NCI-H82 (cell line): ENCODE data around the gene DDX55.
A peak's percentile ranks its signal among the peaks of the same experiment; 100 is the strongest.

Source experiments
- DNase-seq: peaks from one replicate; lab custom pipeline; 2025; lab: John Stamatoyannopoulos, UW

The DDX55 gene

GRCh38 chr12:123614110-123614509 lies 12.2 kb downstream of the DDX55 start:
- DNase-seq, result no peak

GRCh38 chr12:123614531-123614930 lies 12.6 kb downstream of the DDX55 start:
- DNase-seq, result no peak

DNA sequence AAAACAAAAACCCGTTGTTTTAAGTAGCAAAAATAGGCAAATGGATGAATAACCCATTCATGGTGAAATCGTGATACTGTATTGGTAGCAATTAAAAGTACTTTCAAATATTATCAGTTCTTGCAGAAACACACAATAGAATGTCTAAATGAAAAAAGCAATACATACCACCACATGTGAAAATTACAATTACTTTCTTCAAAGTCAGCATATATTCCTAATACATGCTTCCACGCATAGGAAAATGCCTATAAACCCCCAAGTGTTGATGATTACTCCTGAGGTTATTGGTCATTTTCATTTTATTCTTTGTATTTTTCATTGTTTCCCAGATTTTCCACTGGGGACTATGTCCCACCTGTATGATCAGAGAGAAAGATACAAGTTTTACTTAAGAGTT lies 15.2 kb downstream of the DDX55 start:
- no peak for DNase-seq

- no peak for DNase-seq
Measured at GRCh38 chr12:123617580-123617979, 15.7 kb downstream of the DDX55 start.

DNA sequence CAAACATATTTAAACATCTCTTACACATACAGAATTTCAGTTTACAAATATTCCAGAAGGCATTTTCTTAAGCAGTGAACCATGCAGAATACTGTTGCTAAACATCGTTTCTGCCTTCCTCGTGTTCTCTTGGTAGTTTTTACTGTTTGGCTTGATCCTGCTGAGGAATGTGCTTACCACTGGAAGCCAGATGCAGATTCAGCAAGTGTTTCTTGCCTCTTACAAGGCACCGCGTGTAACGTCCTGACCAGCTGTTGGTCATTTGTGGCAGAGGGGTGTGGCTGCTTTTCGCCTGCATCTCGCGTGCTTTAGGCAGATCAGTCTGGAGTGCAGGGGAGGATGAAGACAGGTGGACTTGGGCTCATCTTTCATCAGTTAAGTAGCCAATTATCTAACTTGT lies 19.2 kb downstream of the DDX55 start:
- peak; percentile 40 for DNase-seq

DNA sequence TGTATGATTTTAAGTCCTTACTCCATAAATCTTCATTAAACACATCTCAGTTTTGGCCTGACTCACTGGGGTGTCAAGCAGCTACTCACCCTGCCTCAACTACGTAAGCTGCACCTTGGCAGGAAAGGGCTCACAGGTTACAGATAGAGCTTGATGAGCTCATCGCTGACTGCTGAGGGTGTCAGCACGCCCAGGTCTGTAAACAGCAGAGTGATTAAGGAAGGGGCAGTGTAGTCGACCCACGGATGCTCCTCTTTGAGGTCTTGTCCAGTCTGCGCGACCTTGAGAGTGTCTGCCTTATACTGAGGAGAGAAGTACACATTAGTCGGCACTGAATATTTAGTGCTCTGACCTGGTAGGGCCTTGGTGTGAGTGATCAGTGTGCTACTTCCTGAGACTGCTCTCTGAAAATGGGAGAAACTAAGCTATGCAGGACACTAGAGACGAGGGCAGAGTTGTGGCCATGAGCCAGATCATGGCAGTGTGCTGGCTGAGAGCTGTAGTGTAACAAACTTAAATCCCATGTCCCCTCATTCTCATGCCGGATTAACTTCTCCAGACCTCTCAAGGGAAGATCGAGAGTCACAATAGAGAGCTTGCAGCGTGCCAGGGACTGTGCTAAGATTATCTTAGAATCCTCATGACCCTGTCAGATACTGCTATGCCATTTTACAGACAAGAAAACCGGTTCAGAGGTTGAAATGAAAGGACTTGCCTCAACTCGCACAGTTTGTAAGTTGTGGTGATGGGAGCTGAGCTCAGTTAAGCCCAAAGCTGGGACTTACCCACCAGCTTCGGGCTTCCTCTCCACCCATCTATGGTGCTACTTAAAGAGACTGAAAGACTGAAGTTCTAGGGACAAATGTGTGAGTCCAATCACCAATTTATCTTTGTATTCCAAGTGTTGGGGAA lies 20.0 kb downstream of the DDX55 start:
- no peak for DNase-seq

DNA sequence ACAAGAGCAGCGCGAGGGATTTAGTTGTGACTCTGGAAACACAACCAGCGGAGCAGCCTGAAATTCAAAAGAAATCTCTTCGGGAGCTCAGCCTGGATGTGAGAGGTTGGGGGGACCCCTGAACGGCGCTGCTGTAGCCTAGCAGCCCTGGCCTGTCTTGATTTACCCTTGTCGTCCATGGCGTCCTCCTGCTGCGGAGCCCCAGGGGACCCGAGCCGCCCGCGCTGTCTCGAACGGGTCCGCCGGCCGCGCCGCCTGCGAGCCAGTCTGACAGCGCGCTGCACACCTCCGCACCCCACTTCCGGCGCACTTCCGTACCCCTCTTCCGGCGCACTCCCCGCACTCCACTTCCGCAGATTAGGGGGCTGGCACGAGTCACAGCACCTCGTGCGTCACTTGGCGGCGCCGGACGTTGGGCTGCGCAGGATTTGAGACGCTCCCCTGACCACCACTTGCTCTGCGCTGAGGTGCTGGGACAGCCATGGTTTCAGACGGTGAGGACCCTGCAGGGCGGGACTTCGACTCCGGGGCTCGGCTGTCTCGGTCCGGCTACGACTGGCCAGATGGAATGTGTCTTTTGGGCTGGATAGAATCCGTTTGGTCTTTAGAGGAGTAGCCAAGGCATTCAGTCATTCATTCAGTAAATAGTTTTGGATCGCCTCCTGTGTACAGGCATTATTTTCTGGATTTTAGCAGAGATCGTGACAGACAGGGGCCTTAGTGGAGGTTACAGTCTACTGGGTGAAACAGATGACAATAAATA lies 31.7 kb downstream of the DDX55 start, which contains the start of the genes EIF2B1 and GTF2H3:
Gene EIF2B1, minus strand, starts transcription at position 308 of the 763 bp plus-strand sequence. Its CDS starts 129 bp downstream, at position 179.
Gene GTF2H3, plus strand, starts transcription at position 451 of the 763 bp plus-strand sequence. Its CDS starts 31 bp downstream, at position 482.
- DNase-seq, result peak; percentile 99

DNA sequence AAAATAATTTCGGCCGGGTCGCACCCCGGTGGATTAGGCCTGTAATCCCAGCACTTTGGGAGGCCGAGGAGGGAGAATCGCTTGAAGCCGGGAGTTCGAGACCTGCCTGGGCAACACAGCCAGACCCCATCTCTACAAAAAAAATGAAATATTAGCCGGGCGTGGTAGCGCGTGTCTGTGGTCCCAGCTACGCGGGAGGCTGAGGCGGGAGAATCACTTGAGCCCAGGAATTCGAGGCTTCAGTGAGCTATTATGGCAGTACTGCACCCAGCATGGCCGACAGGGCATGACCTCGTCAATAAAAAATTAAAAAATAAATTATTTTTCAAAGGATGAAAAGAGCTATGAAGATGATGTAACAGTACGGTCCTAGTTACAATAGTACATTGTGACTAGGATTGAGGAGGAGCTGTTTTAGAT lies 32.3 kb downstream of the DDX55 start:
- DNase-seq, result peak; percentile 47

DNA sequence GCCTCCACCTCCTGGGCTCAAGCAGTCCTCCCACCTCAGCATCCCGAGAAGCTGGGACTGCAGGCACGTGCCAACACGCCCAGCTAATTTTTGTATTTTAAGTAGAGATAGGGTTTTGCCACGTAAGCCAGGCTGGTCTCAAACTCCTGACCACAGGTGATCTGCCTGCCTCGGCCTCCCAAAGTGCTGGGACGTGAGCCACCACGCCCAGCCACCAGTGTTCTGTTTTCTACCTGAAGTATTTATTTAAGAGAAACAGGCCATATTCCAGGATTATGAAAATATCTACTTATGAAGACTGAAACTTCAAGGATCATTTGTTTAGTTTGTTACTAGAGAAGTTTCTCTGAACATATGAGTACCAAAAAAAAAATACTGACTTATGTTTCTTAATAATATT lies 42.0 kb downstream of the DDX55 start:
- DNase-seq, result no peak

DNA sequence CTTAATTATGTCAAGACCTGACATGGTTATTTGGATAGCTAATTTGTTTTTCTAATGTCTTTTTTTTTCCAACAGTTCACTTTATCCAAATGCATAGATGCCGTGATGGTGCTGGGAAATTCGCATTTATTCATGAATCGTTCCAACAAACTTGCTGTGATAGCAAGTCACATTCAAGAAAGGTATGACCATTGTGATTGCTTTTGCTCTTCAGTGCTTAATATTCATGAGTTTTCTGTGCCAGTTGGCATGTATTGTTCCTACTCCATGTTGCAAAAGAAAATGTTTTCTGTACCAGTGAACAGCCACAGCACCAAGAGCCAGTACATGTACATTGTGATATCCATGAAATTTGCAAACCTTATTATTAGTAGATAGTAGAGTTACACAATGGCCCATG lies 43.5 kb downstream of the DDX55 start:
- DNase-seq, result no peak

DNA sequence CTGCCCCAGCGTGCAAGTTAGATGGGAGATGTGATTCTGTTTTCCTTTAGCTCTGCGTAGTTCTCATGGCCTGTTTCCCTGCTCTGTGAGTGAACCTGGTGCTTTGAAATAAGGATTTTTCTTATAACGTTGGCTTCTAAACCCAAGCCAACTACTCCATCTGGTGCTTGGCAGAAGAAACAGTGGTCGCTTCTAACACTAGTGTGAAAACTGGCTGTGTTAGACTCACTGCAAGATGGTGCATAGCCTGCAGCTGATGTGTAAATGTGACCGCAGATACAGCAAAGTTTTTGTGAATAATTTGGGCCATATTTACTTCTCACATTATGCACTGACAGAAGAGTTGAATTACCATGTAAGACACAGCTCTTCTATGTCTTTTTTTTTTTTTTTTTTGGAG lies 44.0 kb downstream of the DDX55 start:
- DNase-seq, result no peak

GRCh38 chr12:123648401-123648800 lies 46.5 kb downstream of the DDX55 start:
- DNase-seq, result no peak

GRCh38 chr12:123654129-123654701 lies 52.3 kb downstream of the DDX55 start:
- DNase-seq, result no peak

DNA sequence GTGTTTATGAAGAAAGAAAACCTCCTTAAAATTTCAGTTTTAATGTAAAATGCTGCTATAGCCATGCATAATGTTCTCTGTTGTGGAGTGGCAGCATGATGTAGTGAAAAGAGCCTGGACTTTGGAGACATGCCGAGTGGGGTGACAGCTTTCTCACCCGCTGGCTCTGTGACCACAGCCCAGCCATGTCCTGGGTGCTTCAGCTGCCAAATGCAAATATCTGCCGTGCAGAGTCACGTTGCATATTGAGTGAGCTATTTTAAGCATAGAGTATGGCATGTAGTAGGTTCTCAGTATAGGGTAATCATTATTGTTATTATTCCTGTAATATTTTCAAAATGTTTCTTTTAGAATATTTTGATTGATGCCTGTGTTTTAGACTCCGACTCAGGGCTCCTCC lies 53.5 kb downstream of the DDX55 start:
- DNase-seq, result no peak

DNA sequence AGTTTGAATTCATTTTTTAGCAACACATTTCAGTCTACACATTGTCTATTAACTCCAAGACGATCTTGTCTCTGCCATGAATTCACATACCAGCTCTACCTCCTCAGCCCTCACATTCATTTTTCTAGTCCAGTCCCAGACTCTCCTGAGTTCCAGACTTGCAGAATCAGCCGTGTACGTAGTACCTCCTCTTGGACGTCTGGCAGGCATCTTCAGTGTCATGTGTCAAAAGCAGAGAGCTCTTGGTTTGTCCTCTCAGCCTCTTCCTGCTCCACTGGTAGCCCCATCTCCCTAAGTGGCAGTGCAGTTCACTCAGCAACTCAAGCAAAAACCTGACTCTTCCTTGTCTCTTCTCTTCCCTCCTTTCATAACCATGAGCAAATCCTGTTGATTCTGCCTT lies 54.5 kb downstream of the DDX55 start:
- no peak for DNase-seq

DNA sequence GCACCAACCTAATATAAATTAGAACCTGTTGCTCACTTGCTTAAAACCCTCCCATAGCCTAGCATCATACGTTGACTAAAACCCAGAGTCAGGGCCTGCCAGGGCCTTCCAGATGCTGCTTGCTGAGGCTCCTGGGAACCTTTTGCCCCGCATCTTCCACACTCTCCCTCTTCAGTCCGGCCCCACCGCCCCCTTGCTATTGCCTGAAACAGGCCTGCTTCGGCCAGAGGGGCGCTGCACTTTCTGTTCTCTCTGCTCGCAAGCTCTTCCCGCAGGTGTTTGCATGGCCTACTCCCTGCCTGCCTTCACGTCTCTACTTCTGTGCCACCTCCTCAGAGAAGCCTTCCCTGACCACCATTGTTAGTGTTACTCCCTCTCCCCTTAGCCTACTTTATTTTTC lies 55.3 kb downstream of the DDX55 start:
- DNase-seq, result no peak

GRCh38 chr12:123659996-123660727 lies 58.3 kb downstream of the DDX55 start:
- no peak for DNase-seq

DNA sequence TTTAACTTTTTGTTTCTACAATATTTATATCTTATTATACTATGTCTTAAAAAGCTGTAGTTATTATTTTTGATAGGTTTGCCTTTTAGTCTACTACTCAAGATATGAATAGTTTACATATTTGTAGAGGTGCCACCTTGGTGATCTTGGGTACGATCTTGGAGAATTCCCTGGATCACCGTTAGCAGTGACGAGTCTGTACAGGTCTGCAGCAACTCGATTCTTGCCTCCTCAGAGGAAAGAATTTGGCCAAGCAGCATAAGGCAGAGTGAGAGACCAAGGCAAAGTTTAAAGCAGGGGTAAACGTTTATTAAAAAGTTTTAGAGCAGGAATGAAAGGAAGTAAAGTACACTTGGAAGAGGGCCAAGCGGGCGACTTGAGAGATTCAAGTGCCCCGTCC lies 65.9 kb downstream of the DDX55 start:
- no peak for DNase-seq
